Coronary artery (tissue), 2 donors: Measurements from ENCODE around the gene RPS6KA2.

ENCODE experiments used
- DNase-seq: peaks from one replicate; pipeline ENCODE4 v3.0.0-alpha.2; 2017; ENCODE audit warnings: low spot score
- H3K27ac ChIP-seq, 2 donors: fragments of 200-600 bp; sonication (generic); one replicate each; pipeline ENCODE4 v1.5.1; 2016 to 2019
- H3K4me3 ChIP-seq: fragments of 200-600 bp; sonication (generic); 2 replicates; pipeline ENCODE4 v1.5.1; 2016; ENCODE audit warnings: mild to moderate bottlenecking, moderate library complexity
- TF ChIP-seq, protein P1 (sequence below): fragments of 200-600 bp; sonication (generic); IDR thresholded peaks from one replicate; pipeline ENCODE4 v1.5.1; 2019; ENCODE audit warnings: antibody characterized with exemption

RPS6KA2 gene

DNA sequence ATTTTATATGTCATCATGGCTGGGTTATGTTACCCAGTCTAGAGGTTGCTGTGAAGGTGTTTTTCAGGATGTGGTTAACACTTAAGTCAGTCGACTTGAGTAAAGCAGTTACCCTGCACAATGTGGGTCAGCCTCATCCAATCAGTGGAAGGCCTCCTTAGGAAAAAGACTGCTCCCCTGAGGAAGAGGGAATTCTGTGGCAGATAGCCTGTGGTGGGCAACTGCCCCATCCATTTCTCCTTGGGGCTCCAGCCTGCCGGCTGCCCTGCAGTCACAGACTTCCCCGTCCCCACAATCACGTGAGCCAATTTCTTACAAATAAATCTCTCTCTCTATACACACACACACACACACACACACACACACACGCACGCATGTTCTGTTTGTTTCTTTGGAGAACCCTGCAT is 209.8 kb downstream of the RPS6KA2 start:
- TF ChIP-seq, protein P1, sequence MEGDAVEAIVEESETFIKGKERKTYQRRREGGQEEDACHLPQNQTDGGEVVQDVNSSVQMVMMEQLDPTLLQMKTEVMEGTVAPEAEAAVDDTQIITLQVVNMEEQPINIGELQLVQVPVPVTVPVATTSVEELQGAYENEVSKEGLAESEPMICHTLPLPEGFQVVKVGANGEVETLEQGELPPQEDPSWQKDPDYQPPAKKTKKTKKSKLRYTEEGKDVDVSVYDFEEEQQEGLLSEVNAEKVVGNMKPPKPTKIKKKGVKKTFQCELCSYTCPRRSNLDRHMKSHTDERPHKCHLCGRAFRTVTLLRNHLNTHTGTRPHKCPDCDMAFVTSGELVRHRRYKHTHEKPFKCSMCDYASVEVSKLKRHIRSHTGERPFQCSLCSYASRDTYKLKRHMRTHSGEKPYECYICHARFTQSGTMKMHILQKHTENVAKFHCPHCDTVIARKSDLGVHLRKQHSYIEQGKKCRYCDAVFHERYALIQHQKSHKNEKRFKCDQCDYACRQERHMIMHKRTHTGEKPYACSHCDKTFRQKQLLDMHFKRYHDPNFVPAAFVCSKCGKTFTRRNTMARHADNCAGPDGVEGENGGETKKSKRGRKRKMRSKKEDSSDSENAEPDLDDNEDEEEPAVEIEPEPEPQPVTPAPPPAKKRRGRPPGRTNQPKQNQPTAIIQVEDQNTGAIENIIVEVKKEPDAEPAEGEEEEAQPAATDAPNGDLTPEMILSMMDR: no peak
- no peak for DNase-seq
- no peak overlapping the region for H3K4me3 ChIP-seq
- no peak overlapping the region for H3K27ac ChIP-seq

DNA sequence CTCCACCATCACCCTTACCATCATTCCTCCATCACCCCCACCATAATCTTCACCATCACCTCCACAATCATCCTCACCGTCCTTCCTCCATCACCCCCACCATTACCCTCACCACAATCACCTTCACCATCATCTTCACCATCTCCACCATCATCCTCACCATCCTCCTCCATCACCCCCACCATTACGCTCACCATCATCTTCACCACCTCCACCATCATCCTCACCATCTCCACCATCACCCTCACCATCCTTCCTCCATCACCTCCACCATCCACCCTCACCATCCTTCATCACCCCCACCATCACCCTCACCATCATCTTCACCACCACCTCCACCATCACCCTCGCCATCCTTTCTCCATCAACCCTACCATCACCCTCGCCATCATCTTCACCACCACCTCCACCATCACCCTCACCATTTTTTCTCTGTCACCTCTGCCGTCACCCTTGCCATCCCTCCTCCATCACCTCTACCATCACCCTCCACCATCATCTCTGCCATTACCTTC is 211.2 kb downstream of the RPS6KA2 start:
- Histone ChIP-seq H3K4me3 (no peak overlapping the region), H3K27ac (no peak overlapping the region)
- TF ChIP-seq, protein P1: no peak
- no peak for DNase-seq

DNA sequence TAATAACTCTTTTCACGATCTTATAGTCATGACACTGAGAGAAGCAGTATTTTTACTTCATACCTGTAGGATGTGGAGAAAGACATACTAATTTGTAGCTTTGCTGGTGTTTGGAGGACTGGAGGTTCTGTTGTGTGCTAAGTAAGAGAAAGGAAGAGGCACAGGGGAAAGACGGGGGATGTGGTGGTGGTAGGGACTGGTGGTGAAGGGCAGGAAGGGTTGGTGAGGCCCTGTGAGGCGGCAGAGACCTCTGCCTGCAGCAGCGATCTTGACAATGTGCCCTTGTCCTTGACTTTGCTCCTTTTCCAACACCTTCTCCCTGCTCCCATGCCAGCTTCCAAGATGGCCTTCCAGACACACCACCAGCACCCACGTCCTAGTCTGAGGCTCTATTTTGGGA is 211.7 kb downstream of the RPS6KA2 start:
- DNase-seq: no peak
- Histone ChIP-seq H3K4me3 (no peak overlapping the region), H3K27ac (no peak overlapping the region)
- TF ChIP-seq, protein P1: no peak

DNA sequence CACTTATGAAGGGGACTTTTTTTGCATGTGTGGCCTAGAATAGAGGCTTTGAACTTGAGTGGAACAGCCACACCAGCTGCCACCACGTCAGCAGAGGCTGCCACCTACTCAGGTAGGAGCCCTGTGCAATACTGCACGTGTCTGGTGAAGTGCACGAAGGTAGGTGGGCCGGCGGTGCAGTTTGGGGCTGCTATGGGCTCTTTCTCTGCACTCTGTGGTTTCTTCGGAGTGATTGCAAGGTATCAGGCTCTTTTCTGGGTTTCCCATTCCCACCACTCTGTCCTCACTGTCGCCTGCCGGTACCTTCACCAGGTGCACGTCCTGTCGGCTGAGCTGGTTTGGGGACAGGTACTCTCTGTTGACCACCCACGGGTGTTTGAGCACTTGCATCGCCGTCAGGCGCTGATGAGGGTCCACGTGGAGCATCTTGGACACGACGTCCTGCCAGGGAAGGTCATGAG is 213.5 kb downstream of the RPS6KA2 start:
- DNase-seq: no peak
- TF ChIP-seq, protein P1: no peak
- H3K4me3 ChIP-seq: no peak overlapping the region
- no peak overlapping the region for H3K27ac ChIP-seq

DNA sequence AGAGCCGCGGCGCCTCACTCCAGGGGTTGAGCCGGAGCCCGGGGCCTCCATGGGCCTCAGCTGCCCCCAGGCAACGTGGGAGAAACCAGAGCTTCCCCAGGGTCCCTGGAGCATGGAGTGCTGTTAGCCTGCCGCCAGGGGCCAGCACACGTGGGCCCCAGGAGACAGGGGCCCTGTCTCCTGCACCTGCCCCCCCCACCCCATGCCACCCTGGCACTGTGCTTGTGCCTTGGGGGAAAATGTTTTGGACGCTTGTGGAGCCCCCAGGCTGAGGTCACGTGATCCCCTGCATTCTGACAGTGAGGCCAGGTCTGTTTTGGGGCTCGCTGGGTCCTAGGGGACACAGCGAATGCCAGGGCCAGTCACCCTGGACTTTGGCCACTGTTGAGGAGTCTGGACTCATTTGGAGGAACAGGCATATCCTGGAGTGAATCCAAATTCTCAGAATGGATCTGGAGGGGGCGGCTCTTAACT is 214.1 kb downstream of the RPS6KA2 start:
- no peak overlapping the region for H3K27ac ChIP-seq
- TF ChIP-seq, protein P1: no peak
- no peak overlapping the region for H3K4me3 ChIP-seq
- no peak for DNase-seq

DNA sequence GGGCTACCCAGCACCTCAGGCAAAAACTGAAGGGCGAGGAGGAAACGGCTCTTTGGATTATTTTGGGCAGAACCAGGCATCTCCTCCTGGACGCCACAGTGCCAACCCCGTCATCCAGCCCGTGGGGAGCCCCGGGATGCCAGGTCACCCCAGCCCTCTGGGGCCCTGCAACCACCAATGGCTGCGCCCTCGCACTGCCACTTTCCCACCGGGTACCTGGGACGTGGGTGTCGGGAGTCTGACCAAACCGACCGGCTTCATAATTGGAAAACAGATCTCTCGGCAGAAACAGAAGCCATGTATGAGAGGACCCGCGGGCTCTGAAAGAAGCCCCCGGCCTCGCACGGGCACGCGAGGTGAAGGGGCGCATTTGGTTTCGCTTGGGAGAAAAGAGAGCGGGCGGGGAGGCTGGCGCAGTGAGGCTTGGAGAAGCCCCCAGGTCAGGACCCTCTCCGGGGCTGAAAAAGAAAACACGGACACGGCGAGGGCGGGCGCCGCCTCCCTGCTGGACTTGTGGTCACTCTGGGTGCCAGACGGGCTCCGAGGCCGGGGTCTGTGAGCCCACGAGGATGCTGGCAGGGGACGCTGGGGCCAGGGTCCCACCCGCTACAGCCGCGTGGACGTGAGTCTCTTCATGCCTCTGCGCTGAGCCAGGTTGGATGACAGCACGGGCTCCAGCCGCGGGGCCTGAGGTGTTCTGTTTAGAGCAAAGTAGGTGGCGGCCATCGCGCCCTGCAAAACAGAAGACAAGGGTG is 214.7 kb downstream of the RPS6KA2 start:
- DNase-seq: no peak

More for the DNA sequence above, 214.7 kb downstream of the RPS6KA2 start:
- TF ChIP-seq, protein P1: no peak
- Histone ChIP-seq H3K27ac (no peak overlapping the region), H3K4me3 (no peak overlapping the region)
